ENCODE data around the gene LARGE1. TPM values are rescaled to one million over a fixed set of nuclear protein-coding genes. Genes with fewer than 3 reads are reported as not detected.

LARGE1 gene
- total RNA-seq, 1 donor from 2014 or later, result 0.16 TPM

DNA sequence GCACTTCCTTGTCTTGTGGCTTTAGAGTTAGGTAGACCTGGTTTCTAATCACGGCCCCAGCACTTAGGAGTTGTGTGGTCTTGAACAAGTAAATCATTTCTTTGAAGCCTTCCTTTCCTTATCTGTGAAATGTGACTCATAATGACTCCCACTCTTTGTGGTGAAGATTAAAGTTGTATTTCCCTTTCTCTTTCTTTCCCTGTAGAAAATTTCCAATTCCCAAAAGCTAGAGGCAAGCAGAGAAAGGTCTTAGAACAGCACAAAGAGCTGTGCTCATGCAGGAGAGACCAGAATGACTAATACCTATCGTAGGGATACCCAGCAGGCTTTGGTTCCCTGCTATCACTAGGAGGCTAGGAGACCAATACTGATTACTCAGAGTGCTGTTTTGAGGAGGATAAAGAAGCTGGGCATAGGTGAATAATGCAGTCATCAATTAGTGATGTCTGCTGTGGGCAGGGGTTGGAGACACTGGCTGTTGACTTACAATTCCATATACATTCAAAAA lies 591.4 kb downstream of the LARGE1 start:
- intact Hi-C loops (cut with micrococcal nuclease), result no loop called here

DNA sequence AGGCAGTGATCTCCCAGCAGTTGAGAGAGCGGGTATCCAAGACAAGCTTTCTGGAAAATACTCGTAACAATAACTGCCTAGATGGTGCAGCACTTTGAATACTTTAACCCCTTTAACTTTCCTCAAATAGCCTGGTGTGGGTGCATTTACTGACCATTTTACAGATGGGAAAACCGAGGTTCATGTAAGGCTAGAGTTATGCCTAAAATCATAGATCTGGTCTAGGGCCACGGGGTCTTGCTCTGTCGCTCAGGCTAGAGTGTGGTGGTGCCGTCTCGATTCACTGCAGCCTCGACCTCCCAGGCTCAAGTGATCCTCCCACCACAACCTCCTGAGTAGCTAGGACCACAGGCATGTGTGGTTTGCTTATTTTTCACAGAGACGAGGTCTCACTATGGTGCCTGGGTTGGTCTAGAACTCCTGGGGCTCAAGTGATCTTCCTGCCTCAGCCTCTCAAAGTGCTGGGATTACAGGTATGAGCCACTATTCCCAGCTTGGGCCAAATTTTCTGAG lies 592.9 kb downstream of the LARGE1 start:
- intact Hi-C loops (cut with micrococcal nuclease), result no loop called here

DNA sequence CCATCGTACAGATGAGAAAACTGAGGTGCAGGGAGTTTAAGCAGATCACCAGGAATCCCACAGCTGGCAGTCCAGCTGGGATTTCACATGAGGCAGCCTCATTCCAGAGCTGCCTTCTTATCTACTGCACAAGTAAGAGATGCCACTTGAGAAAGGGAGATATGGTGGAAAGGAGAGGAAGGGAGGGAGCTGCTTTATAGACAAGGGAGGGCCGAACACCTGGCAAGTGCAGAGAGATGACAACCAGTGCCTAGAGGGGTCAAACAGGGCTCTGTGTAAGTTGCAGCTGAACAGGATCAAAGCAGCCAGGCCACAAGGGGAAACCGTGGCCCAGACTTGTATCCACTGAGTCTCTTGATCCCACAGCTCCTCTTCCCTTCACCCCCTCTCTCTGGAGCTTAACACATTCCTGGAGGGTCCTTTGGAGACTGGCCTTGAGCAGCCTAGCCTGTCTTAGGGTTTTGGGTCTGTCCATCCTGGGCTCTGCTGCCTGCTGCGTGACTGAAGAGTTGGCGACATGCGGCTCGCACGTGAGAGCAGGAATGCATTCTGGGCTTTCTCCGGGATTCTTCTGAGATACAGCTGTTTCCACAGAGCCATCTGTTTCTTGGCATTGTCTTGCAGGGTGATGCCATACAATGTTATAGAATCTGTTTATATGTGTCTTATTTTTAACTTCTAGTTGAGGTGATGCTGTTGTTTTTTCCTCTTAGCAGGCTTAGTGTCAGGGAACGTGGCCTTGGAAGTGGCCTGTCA lies 593.6 kb downstream of the LARGE1 start:
- intact Hi-C loops (cut with micrococcal nuclease), result no loop called here

DNA sequence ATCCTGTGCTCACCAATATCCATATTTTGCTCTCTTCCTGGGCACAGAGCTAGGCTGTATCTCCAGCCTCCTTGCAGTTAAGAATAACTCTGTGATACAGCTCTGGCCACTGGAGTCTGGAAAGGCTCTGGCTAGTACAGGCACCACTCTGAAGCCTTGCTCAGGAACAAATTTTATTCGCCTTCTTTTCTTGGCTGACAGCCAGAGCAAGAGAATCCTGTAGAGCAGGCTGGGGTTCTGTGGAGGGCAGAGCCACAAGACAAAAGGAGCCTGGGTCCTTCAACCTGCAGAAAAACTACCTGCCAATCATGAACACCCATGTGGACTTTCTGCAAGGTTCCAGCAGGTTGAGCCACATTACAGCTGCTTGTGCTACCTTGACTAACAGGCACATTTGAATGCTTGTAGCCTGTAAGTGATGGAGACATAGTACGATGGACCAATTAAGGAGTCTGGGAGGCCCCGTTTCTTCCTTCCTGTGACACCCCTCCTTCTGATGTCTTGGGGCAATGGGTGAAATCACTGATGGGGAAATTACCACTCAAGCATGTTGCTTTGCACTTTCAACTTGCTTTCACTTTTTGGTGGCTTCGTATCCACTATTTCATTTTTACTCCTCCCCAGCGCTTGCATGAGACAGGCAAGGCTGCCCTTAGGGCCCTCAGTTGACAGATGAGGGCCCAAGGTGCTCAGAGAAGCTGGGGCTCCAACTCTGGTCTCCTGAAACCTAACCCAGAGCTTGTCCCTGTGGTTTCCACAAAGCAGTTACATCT lies 594.9 kb downstream of the LARGE1 start:
- intact Hi-C loops (cut with micrococcal nuclease), result no loop called here

DNA sequence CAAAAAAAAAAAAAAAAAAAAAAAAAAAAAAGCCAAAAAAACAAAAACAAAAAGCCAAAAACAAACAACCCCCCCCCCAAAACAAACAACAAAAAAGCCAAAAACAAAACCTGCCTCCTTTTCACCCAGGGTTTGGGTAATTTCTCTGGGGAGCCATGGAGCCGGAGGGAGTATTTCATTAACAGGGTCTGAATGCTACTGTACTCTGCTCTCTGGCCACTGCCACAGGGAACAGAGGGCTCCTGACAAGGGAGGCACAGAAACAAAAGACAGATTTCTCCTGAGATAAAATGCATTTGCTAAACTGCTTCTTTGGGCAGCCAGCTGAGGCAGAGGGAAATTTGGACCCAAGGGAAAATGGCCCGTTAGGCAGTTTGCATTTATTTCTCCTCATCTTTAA lies 596.0 kb downstream of the LARGE1 start:
- intact Hi-C loops (cut with micrococcal nuclease), result no loop called here

DNA sequence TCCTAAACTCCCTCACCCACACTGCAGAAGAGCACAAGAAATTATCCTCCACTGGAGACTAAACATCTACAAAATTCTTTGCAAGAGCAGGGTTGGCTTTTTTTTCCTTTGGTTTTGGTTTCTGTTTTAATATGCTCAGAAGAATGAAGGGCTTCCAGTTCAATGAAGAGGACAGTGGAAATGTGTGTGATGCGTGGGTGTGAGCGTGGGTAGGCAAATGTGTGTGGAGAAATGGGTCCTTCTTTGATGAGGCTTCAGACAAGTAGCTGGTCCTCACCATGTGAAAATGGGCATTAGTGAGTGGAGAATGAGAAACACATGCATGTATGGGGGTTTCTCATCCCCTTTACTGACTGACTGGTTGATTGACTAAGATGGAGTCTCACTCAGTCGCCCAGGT lies 598.8 kb downstream of the LARGE1 start:
- intact Hi-C loops (cut with micrococcal nuclease), result no loop called here

DNA sequence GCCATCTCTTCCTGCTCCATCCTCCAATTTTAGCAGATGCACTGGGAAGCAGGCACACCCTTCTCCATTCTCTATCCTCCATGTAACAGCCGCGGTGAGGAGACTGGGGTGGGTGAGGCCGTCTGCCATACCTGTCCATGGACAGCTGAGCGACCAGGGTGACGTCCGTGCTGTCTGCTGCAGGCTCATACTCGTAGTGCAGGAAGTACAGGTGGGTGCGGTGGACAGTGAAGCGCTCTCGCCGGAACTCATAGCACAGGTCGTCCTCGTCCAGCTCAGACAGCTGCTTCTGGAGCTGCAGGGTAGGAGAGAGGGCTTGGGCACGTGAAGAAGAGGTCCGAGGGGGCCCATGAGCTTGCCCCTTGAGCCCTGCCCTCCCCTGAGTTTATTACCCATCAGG lies 604.3 kb downstream of the LARGE1 start:
- intact Hi-C loops (cut with micrococcal nuclease), result no loop called here

DNA sequence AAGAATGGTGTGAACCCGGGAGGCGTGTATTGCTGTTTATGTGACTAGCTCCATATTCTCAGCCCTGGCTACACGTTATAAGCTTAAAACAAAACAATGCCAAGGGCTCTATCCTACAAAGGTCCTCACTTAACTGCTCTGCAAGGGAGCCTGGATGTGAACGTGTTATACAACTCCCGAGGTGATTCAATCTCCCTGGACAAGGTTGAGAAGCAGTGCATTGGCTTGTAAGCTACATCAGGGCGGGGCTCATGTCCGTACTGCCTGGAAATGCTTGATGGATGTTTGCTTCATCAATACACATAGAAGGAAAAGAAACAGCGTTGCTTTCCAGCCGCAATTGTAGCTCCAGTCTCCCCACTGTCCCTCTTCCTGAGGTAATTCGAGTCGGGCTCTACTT lies 605.2 kb downstream of the LARGE1 start:
- intact Hi-C loops (cut with micrococcal nuclease), result no loop called here

DNA sequence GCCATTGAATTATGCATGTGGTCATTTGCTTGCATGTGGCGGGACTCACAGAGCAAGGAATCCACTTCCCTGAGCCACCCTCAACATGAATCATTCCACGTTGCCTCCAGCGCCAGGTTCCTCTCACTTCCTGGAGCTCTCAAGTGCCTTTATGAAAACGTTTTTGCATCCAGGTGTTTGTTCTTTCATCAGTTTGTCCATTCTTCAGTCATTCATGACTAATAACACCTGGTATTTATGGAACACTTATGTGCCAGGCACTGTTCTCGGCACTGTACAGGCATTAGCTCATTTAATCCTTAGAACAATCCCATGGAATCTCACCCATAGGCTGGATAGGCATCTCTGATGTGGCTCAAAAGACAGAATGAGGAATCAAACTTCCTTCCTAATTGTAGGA lies 606.0 kb downstream of the LARGE1 start:
- intact Hi-C loops (cut with micrococcal nuclease), result no loop called here

DNA sequence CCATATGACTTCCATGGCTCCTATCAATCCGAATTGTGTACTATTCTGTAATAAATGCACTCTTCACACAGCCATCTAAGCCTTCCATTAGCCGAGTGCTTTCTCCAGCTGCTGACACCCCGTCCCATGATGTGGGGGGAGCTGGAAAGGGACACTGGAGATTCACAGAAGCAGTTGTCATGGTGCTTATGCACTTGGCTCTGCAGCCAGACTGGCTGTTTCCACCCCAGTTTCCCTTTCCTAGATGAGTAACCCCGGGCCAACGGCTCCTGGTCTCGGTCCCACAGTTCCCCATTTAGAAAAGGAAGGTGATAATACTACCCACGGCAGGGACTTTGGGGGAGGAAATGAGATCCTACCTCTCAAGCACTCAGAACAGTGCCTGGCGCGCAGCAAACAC lies 617.2 kb downstream of the LARGE1 start:
- intact Hi-C loops (cut with micrococcal nuclease), result loop anchor here (5.0 kb wide), 1 partner anchor 274 kb away; no protein-coding TSS in a partner anchor

DNA sequence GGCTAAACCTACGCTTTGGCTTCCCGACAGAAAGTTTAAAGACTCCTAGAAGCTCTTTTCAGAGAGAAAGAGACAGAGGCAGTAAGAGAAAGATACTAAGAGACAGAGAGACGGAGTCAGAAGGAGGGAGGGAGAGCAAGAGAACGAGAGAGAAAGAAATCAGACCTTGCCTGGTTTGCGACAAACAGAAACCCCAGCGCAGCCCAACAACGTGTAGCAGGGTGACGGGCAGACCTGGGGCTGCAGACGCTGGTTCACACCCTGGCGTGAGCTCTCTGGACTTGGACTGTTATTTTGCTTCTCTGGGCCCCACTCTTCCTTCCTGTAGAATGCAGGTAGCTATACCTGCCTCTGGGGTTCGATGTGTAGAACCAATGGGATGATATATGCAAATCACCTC lies 617.7 kb downstream of the LARGE1 start:
- intact Hi-C loops (cut with micrococcal nuclease), result loop anchor here (5.0 kb wide), 1 partner anchor 275 kb away; no protein-coding TSS in a partner anchor

DNA sequence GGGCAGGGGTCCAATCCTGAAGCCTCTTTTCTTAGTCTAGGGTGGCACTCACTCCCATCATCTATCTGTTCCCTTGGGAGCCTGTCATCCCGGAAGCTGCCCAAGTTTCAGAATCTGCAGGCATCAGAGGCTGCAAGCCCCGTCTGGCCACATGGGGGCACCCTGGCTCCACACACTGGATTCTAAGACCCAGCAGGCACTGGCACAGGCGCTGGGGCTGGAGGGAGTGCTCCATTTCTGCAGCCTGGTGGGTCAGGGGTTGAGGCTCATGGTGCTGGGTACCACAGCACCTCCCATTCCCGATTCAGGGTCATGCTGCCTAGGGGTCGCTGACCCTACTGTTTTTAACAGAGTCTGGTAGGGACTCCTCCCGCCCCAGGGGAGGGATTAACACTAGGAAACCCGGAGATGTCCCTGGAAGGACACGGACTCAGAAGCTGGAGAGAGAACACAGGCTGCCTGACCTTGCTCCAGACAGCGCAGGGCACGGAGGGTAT lies 618.2 kb downstream of the LARGE1 start:
- intact Hi-C loops (cut with micrococcal nuclease), result loop anchor here (5.0 kb wide), 1 partner anchor 275 kb away; no protein-coding TSS in a partner anchor

DNA sequence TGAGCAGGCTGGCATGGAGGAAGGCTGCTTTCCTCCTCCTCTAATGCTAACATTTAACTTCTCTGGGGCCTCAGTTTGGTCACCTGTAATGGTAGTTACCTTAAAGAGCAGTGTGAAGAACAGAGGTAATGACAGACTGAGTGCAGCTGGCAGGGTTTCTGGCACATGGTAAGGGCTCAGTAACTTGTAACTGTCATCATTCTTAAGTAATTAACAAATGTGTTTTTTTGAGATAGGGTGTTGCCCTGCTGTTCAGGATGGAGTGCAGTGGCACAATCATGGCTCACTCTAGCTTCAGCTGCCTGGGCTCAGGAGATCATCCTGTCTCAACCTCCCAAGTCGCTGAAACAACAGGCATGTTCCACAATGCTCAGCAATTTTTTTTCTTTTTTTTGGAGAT lies 620.1 kb downstream of the LARGE1 start:
- intact Hi-C loops (cut with micrococcal nuclease), result loop anchor here (5.0 kb wide), 1 partner anchor 277 kb away; no protein-coding TSS in a partner anchor

DNA sequence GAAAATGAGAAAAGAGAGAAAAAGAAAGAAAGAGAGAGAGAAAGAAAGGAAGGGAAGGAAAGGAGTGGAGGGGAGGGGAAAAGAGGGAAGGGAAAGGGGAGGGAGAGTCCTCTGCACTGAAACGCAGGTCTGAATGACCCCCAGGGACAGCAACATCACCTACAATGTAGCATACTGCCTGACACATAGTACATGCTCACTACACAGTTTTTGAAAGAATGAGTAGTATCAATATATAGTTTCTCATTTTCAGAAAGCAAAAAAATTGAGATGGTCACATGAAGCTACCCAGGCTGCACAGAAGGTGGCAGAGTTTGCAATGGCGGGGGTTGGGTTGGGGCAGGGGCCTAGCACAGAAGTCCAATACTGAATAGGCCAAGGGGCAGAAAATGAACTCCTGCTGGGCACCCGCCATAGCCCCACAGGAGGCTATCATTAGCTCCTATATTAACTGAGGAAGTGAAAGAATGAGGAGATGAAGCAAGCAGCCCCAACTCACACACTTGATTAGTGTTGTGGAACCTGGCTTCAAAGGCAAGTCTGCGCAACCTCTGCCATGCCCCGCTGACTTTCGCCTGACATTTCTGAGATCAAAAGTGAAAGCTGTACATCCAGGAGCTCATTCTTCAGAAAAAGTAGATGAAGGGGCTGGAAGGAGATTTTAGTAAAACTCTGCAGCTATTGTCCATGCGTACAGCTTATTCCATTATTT lies 620.9 kb downstream of the LARGE1 start:
- intact Hi-C loops (cut with micrococcal nuclease), result no loop called here

DNA sequence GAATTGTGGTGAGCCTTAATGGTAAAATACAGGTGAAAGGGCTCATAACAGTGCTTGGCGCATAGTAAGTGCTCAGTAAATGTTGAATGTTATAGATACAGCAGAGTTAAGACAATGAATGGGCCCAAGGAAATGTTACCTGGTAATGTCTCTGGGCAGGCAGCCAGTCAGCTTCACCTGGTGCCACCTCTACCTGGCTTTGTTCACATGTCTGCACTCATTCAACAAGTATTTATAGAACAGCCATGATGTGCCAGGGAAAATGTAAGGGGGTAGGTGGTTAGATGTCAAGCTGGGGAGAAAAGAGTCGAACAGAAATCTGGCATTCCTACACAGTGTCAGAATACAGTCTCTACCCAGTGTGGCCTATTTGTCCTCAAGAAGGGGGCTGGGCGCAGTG lies 623.3 kb downstream of the LARGE1 start:
- intact Hi-C loops (cut with micrococcal nuclease), result no loop called here

DNA sequence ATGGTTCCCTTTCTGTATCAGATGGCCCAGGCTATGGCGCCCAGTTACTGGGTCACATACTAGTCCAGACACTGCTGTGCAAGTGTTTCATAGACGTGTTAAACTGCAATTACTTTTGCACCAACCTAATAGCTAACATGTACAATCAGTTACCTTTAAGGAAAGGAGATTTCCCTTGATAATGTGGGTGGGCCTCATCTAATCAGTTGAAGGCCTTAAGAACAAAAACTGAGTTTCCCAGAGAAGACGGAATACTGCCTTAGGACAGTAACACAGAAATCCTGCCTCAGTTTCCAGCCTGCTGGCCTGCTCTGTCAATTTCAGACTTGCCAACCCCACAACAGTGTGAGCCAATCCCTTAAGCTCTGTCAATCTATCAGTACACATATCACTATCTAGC lies 632.2 kb downstream of the LARGE1 start:
- intact Hi-C loops (cut with micrococcal nuclease), result no loop called here

DNA sequence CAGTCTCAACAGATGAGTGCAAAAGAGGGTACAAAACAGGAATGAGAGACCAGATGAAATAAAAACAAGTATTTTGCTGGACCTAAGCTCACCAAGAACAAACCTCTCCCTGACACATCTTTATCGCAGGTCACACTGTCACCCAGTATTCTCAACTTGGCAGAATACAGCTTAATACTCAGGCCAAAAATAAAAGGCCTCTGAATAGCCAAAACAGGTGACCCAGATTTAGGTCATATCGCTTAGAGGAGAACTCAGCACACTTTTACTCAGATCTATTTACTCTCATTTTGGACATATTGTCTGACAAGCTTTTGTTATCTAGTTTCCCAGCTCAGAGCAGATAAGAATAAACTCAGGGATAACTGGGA lies 645.2 kb downstream of the LARGE1 start:
- intact Hi-C loops (cut with micrococcal nuclease), result no loop called here

DNA sequence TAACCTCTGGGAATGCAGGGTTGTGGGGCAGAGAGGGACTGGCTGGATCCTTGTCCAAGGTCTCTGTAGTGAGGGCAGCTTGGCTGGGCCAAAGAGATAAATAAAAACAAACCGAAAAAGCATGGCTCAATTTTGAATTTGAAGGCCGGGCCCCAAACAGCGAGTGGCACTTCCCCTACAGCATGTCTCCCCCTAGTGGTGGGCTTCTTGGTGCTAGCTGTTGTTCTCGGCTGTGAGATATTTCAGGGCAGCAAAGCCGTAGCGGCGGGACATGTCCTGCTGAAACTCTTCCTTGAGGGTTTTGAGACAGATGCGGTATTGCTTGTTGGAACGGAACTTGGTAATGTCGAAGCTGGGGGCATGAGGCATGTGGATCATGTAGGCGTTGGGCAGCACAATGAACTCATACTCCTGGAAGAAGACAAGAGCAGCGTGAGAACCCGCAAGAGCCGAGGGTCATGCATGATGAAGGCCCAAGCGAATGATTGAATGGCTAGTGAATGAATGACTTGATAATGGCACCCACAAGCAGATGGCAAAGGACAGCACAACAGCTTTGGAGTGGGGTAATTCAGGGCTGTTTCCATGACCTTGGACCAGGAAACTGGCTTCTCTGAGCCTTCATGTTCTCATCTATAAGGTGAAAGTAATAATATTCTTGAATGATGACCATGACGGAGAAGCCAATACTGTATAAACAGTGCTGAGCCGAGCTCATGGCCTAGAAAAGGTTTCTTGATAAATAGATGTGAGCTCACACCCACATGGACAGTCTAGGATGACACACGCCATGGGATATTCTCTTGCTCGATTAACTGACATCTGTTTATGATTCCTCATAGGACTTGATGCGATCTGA lies 645.8 kb downstream of the LARGE1 start:
- intact Hi-C loops (cut with micrococcal nuclease), result no loop called here

DNA sequence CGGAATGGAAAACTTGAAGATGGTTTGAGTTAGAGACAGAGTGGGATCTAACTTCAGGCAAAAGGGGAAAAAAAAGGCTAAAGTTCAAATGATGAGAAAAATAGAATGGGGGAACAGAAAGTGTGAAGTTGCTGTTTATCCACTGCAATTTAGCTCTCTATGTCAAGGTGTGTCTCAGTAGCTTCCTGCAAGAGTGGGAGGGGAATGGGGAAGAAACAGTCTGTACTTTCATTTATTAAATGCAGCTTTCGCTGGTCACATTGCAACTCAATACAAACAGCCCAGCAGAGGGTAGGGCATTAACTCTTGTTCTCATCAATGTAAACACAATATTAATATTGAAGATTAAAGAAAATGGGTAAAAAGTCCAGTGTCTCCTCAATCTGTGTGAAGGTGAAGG lies 647.4 kb downstream of the LARGE1 start:
- intact Hi-C loops (cut with micrococcal nuclease), result no loop called here

DNA sequence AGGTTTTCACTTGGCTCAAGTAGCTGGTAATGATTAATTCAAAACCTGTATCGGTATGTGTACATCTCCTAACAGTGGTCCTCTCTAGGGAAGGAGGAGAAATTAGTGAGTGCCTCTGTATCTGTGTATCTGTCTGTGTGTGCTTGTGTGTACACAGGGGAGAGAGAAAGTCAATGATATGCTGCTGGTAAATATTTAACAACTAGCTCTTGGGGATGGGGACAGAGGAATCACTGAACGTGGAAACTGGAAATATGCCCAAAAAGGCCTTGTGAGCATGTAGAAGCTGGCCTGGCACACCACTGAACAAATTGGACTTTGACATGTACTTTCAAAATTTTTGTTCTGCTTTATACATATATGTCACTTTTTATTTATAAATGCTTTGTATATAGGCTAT lies 648.1 kb downstream of the LARGE1 start:
- intact Hi-C loops (cut with micrococcal nuclease), result no loop called here

Data from T-helper 2 cell treated with Interferon-gamma antibody and Interleukin-4, amounts not matched to agents 100 ng/mL and 5 ng/mL, for 36 hours (primary cell).